Measurements from ENCODE around the gene PLSCR5.

GRCh38 chr3:146569314-146569713, 35.8 kb downstream of the PLSCR5 start:
- no peak for TF ChIP-seq CTCF (IDR thresholded peaks at IDR 0.05)
- TF ChIP-seq POLR2AphosphoS5 (IDR thresholded peaks at IDR 0.05): no peak
